GM23338 (cell line): ENCODE measurements around the gene TAOK2. TPM values are rescaled to one million over a fixed set of nuclear protein-coding genes. Genes with fewer than 3 reads are reported as not detected.

Experiments used
- ATAC-seq: fragments of 200-7000 bp; cut with Tn5 transposase; 3 replicates; pipeline ENCODE4 v1.9.1; 2020
- DNase-seq: peaks from one replicate; pipeline ENCODE4 v3.0.0-alpha.2; 2015; ENCODE audit warnings: low spot score
- H2AFZ ChIP-seq: fragments of 200-600 bp; sonication (generic); 2 replicates; pipeline ENCODE4 v1.8.0; 2016; ENCODE audit warnings: antibody characterized with exemption, mild to moderate bottlenecking, moderate library complexity
- H3F3A ChIP-seq: fragments of 200-600 bp; sonication (generic); replicated peaks from 2 replicates; pipeline ENCODE4 v1.8.0; 2017; ENCODE audit warnings: antibody characterized with exemption, mixed run types, low read depth
- H3K27ac ChIP-seq: fragments of 200-600 bp; sonication (generic); 2 replicates; pipeline ENCODE4 v1.6.1; 2016; ENCODE audit warnings: low read depth
- H3K27me3 ChIP-seq: fragments of 200-600 bp; sonication (generic); 2 replicates; pipeline ENCODE4 v1.8.0; 2016; ENCODE audit warnings: mild to moderate bottlenecking, mixed run types, moderate library complexity; ENCODE audit not compliant: insufficient read depth
- H3K36me3 ChIP-seq: fragments of 200-600 bp; sonication (generic); 2 replicates; pipeline ENCODE4 v1.8.0; 2016; ENCODE audit warnings: mild to moderate bottlenecking; ENCODE audit not compliant: insufficient read depth
- H3K4me1 ChIP-seq: fragments of 200-600 bp; sonication (generic); 2 replicates; pipeline ENCODE4 v1.8.0; 2016; ENCODE audit warnings: mild to moderate bottlenecking, moderate library complexity; ENCODE audit not compliant: insufficient read depth
- H3K4me2 ChIP-seq: fragments of 200-600 bp; sonication (generic); 2 replicates; pipeline ENCODE4 v1.7.1; 2017; ENCODE audit warnings: mixed run types
- H3K4me3 ChIP-seq: fragments of 200-600 bp; sonication (generic); 2 replicates; pipeline ENCODE4 v1.6.1; 2016; ENCODE audit warnings: mixed run types
- H3K79me2 ChIP-seq: fragments of 200-600 bp; sonication (generic); replicated peaks from 2 replicates; pipeline ENCODE4 v1.8.0; 2017; ENCODE audit warnings: mild to moderate bottlenecking; ENCODE audit not compliant: insufficient read depth
- H3K9me2 ChIP-seq: fragments of 200-600 bp; sonication (generic); 2 replicates; pipeline ENCODE4 v1.8.0; 2017; ENCODE audit not compliant: insufficient read depth
- H4K20me1 ChIP-seq: fragments of 200-600 bp; sonication (generic); replicated peaks from 2 replicates; pipeline ENCODE4 v1.8.0; 2017; ENCODE audit warnings: mild to moderate bottlenecking; ENCODE audit not compliant: insufficient read depth
- H3K27ac Mint-ChIP-seq: 2 replicates; pipeline ENCODE4 v1.8.0; 2020; ENCODE audit warnings: inconsistent platforms, mild to moderate bottlenecking, moderate library complexity, mixed read lengths
- H3K27me3 Mint-ChIP-seq: 3 replicates; pipeline ENCODE4 v1.8.0; 2022; ENCODE audit warnings: low read depth, mild to moderate bottlenecking, moderate library complexity, mixed read lengths, inconsistent platforms; ENCODE audit not compliant: insufficient read depth, poor library complexity
- H3K36me3 Mint-ChIP-seq: 3 replicates; pipeline ENCODE4 v1.8.0; 2021; ENCODE audit warnings: low read depth, mild to moderate bottlenecking, inconsistent platforms, moderate library complexity, mixed read lengths
- H3K4me1 Mint-ChIP-seq: 3 replicates; pipeline ENCODE4 v1.8.0; 2020; ENCODE audit warnings: mild to moderate bottlenecking, inconsistent platforms, mixed read lengths
- H3K4me3 Mint-ChIP-seq: 3 replicates; pipeline ENCODE4 v1.8.0; 2021; ENCODE audit warnings: moderate library complexity, mild to moderate bottlenecking, inconsistent platforms, mixed read lengths
- H3K9me3 Mint-ChIP-seq: 3 replicates; pipeline ENCODE4 v1.8.0; 2020; ENCODE audit warnings: moderate library complexity, mild to moderate bottlenecking, inconsistent platforms, mixed read lengths
- CREB1 ChIP-seq: fragments of 250-450 bp; sonication (Bioruptor Pico); IDR thresholded peaks from 2 replicates; pipeline ENCODE4 v1.5.0; 2020; ENCODE audit warnings: low read depth, mild to moderate bottlenecking, moderate library complexity
- CTCF ChIP-seq, 2 experiments: fragments of 200-600 bp in 1 of 2; sonication (generic) in 1 of 2; conservative IDR thresholded peaks; 2 replicates each; pipeline versions ENCODE4 v1.5.1 to v1.6.1; 2016 to 2017; ENCODE audit warnings: antibody characterized with exemption in 2 of 2, low read depth in 2 of 2, mild to moderate bottlenecking in 2 of 2, moderate library complexity in 1 of 2
- ETS1 ChIP-seq: IDR thresholded peaks from 2 replicates; pipeline ENCODE4 v1.6.1; 2016; ENCODE audit warnings: antibody characterized with exemption
- EZH2 ChIP-seq: fragments of 200-600 bp; sonication (generic); IDR thresholded peaks from one replicate; pipeline ENCODE4 v1.8.0; 2017; ENCODE audit warnings: antibody characterized with exemption, mild to moderate bottlenecking, low read depth; ENCODE audit not compliant: unreplicated experiment
- EZH2phosphoT487 ChIP-seq: fragments of 200-600 bp; sonication (generic); IDR thresholded peaks from one replicate; pipeline ENCODE4 v1.8.1; 2018; ENCODE audit warnings: antibody characterized with exemption; ENCODE audit not compliant: unreplicated experiment
- JUNB ChIP-seq: IDR thresholded peaks from one replicate; pipeline ENCODE4 v1.6.1; 2016; ENCODE audit warnings: antibody characterized with exemption; ENCODE audit not compliant: unreplicated experiment
- NANOG ChIP-seq: IDR thresholded peaks from 2 replicates; pipeline ENCODE4 v1.6.1; 2016; ENCODE audit warnings: antibody characterized with exemption, borderline replicate concordance
- POLR2AphosphoS5 ChIP-seq: IDR thresholded peaks from 2 replicates; pipeline ENCODE4 v1.6.1; 2016; ENCODE audit warnings: antibody characterized with exemption, low read depth
- REST ChIP-seq: IDR thresholded peaks from one replicate; pipeline ENCODE4 v1.6.1; 2018; ENCODE audit warnings: antibody characterized with exemption; ENCODE audit not compliant: unreplicated experiment
- STAT1 ChIP-seq: IDR thresholded peaks from one replicate; pipeline ENCODE4 v1.6.1; 2016; ENCODE audit warnings: antibody characterized with exemption; ENCODE audit not compliant: unreplicated experiment
- ZNF114 ChIP-seq: fragments of 250-450 bp; sonication (Bioruptor Pico); IDR thresholded peaks from 2 replicates; pipeline ENCODE4 v1.5.0; 2020; ENCODE audit warnings: mild to moderate bottlenecking, moderate library complexity
- ZNF331 ChIP-seq: fragments of 250-450 bp; sonication (Bioruptor Pico); IDR thresholded peaks from 2 replicates; pipeline ENCODE4 v1.5.0; 2020; ENCODE audit warnings: low read depth, mild to moderate bottlenecking, moderate library complexity
- ZNF462 ChIP-seq: fragments of 250-450 bp; sonication (Bioruptor Pico); IDR thresholded peaks from 2 replicates; pipeline ENCODE4 v1.5.0; 2020; ENCODE audit warnings: mild to moderate bottlenecking, moderate library complexity
- polyA plus RNA-seq: library from polyadenylated mRNA; unstranded; fragments of >200 nt; fragmentation: Nextera tagmentation; extraction: Ambion mirVana; gene quantifications from 2 replicates; pipeline ENCODE4 v1.2.1, GENCODE V29; 2016
- total RNA-seq: library from RNA; depleted of rRNA; stranded (reverse); fragments of >200 nt; shearing (Covaris generic); gene quantifications from 2 replicates; pipeline ENCODE4 v1.2.3, GENCODE V29; 2014

Gene TAOK2
- total and polyA plus RNA-seq, 2 experiments from 2014 or later = 8.8 to 45.2 TPM

GRCh38 chr16:29990034-29990433, 16.4 kb downstream of the TAOK2 start:
- TF ChIP-seq ETS1 (no peak), REST (no peak), ZNF331 (CRISPR knock-in tag) (no peak), EZH2 (no peak), EZH2phosphoT487 (no peak), ZNF114 (CRISPR knock-in tag) (no peak), CTCF (conservative IDR thresholded peaks at IDR 0.05; ENCODE audit: low read depth in 2 of 2) (no peak), NANOG (no peak), ZNF462 (CRISPR knock-in tag) (no peak), JUNB (no peak), CREB1 (CRISPR knock-in tag) (no peak), POLR2AphosphoS5 (no peak), STAT1 (no peak)
- Mint-ChIP-seq H3K4me3 (no peak overlapping the region), H3K27ac (no peak overlapping the region), H3K27me3 (peaks cover 6% of the 10 kb centered on the region), H3K36me3 (peaks cover 58% of the 10 kb centered on the region), H3K9me3 (no peaks in the 10 kb centered on the region; the same call in 2 of the 3 replicates), H3K4me1 (peaks cover 10% of the 10 kb centered on the region)
- Histone ChIP-seq H3K4me2 (no peak overlapping the region), H3K36me3 (peaks cover 8% of the 10 kb centered on the region; the same call in 1 of the 2 replicates), H4K20me1 (no peaks in the 10 kb centered on the region; the same call in 1 of the 2 replicates), H3K27ac (no peak overlapping the region), H3K27me3 (no peaks in the 10 kb centered on the region), H3K9me2 (no peaks in the 10 kb centered on the region), H2AFZ (no peak overlapping the region), H3K4me3 (no peak overlapping the region), H3K4me1 (peaks cover 7% of the 10 kb centered on the region; the same call in 1 of the 2 replicates), H3K79me2 (no peaks in the 10 kb centered on the region), H3F3A (peaks cover 7% of the 10 kb centered on the region)
- DNase-seq (no peak), ATAC-seq (no peak)
